ENCODE data around the gene NLE1.
"Not testable (repeated sequence)": the region's sequence is repeated elsewhere in the genome, so short reads cannot be mapped to it uniquely, and the experiment has no call there.

The NLE1 gene

DNA sequence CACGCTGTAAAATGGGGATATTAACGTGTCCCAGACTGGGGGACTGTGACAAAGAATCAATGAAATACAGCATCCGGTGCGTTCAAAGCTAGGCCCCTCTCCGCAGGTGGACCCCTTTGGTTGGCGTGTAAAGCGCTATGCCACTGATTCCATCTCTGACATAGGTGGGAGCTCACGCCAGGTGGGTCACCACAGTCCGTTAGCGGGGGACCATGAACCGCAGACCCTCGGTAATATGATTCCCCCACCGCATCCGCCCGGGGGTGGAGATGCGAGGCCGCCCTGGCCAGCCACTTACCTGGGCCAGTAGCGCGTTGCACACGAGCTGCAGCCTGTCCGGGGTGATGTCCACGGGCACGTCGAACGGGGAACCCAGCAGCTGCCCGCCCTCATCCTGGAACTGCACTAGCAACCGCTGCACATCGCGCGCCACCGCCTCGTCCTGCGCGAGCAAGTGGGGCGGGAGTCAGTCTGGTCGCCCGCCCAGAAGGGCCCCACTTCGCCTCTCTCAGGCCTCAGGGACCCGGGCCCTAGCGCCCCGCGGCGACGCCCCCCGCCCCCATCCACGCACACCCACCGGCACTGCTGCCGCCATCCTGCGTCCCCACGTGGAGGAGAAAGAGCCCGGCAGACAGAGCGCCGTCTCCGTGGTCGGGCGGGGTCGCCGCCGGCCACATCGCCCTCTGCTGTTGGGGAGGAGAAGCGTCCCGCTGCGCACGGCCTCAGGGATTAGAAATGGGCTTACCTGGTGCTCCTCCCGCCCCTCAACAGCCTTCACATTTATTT lies at the start of gene NLE1:
Gene NLE1 (minus strand): TSS at position 623 of the 786 bp plus-strand sequence. CDS start 28 bp downstream, at position 595.
- peak within 1 kb of the TSS; percentile 92 for H3K27ac Mint-ChIP-seq
- peaks cover 50% of the 10 kb centered on the region for H3K36me3 Mint-ChIP-seq (ENCODE audit: low read depth)
- no peaks in the 10 kb centered on the region for H3K9me3 Mint-ChIP-seq
- peak; percentile 95 for DNase-seq
- peaks cover 18% of the 10 kb centered on the region for H3K4me1 Mint-ChIP-seq (ENCODE audit: low read depth)
- peak within 1 kb of the TSS; percentile 90 for H3K4me3 Mint-ChIP-seq
- no peaks in the 10 kb centered on the region for H3K27me3 Mint-ChIP-seq

DNA sequence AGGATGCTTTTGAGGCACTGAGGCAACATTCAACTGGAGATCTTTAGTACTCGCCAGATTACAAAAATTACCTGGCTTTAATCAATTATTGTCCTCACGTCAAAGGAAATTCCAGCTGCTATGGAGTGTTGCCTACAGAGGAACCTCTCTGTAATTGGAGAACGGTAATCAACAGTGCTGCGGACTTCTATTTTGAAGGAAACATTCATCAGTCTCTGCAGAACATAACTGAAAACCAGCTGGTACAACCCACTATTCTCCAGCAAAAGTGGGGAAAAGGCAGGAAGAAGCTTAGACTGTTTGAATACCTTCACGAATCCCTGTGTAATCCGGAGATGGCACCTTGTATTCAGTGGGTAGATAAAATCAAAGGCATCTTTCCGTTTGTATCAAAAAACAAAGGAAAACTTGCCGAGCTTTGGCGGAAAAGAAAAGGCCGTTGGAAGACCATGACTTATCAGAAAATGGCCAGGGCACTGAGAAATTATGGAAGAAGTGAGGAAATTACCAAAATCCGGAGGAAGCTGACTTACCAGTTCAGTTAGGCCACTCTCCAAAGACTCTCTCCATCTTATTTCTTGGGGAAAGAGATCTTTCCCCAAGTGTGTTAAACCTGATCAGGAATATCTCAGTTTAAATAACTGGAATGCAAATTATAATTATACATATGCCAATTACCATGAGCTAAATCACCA lies 49.0 kb upstream of the NLE1 start:
- no peak overlapping the region for H3K27ac Mint-ChIP-seq
- no peaks in the 10 kb centered on the region for H3K36me3 Mint-ChIP-seq (ENCODE audit: low read depth)
- peaks cover 56% of the 10 kb centered on the region for H3K4me1 Mint-ChIP-seq (ENCODE audit: low read depth)
- DNase-seq = no peak
- no peaks in the 10 kb centered on the region for H3K27me3 Mint-ChIP-seq
- peaks cover 4% of the 10 kb centered on the region for H3K9me3 Mint-ChIP-seq
- H3K4me3 Mint-ChIP-seq = no peak overlapping the region

DNA sequence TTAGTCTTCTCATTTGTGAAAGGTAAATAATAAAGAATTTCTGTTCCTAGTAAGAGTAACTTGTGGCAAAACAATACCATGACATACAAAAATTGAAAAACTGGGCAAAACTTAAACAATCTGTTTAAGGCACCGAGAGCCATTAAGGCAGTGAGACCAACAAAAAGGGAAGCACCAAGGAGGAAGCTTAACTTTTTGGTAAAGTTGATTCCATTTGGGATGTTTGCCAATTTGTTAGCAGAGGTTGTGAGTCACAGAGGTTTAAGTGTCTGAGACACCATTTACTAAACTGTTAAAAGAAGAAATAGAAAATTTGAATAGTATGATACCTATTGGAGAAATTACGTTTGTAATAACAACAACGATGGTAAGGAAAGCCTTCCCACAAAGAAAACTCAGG lies 47.2 kb upstream of the NLE1 start:
- Mint-ChIP-seq H3K9me3 (no peaks in the 10 kb centered on the region), H3K27me3 (no peaks in the 10 kb centered on the region), H3K36me3 (ENCODE audit: low read depth) (no peaks in the 10 kb centered on the region), H3K27ac (no peak overlapping the region), H3K4me3 (peak overlapping the region; percentile 46), H3K4me1 (ENCODE audit: low read depth) (peaks cover 68% of the 10 kb centered on the region)
- no peak for DNase-seq

DNA sequence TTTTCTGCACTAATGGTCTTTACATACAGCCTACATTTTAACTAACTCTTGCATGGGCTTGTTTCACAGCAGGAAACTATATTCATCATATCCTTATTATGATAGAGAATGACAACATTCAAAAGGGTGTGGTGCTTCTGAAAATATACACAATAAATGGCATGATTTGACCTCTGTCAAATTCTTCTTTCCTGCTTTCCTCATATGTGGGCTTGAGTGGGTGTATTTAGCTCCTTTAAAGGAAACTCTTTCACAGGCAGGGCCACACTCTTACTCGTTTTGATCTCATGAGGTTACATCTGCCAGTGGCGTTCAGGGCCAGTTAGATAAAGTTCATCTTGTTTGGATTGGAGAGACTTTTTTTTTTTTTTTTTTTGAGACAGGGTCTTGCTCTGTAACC lies 46.0 kb upstream of the NLE1 start:
- H3K4me3 Mint-ChIP-seq = no peak overlapping the region
- no peak for DNase-seq
- no peaks in the 10 kb centered on the region for H3K9me3 Mint-ChIP-seq
- peaks cover 77% of the 10 kb centered on the region for H3K4me1 Mint-ChIP-seq (ENCODE audit: low read depth)
- no peaks in the 10 kb centered on the region for H3K36me3 Mint-ChIP-seq (ENCODE audit: low read depth)
- H3K27ac Mint-ChIP-seq = peak overlapping the region; percentile 59
- H3K27me3 Mint-ChIP-seq = no peaks in the 10 kb centered on the region

DNA sequence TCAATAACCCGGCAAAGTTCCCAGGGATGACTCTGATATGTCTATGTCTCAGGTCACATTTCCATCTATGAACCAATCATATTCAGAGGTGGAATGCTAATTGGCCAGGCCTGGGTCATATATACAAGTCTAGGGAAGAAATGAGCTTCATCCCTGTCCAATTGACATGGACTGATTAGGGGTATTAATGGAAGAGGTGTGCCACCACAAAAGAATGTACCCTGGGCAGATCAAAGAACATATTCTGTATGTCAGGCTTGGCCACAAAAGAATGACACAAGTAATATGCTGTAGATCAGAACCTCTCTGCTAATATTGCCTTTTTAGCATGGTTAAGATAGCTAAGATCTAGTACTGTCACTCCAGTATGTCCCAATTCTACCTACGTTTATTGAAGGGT lies 45.4 kb upstream of the NLE1 start:
- no peak for DNase-seq
- Mint-ChIP-seq H3K4me3 (no peak overlapping the region), H3K36me3 (ENCODE audit: low read depth) (no peaks in the 10 kb centered on the region), H3K27ac (no peak overlapping the region), H3K4me1 (ENCODE audit: low read depth) (peaks cover 76% of the 10 kb centered on the region), H3K27me3 (no peaks in the 10 kb centered on the region), H3K9me3 (no peaks in the 10 kb centered on the region)

DNA sequence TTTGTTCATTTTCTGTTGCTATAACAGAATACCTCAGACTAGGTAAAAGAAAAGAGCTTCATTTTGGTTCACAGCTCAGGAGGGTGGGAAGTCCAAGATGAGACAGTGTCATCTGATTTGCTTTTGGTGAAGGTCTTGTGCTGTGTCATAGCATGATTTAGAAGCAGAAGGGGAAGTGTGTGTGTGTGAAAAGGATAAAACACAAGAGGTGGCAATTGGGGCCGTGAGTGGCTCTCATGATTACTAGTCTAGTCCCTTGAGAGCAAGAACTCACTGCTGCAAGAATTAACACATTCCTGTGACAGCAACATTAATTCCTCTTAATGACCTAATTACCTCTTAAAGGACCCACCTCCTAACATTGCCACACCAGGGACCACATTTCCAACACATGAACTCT lies 43.7 kb upstream of the NLE1 start:
- no peaks in the 10 kb centered on the region for H3K36me3 Mint-ChIP-seq (ENCODE audit: low read depth)
- H3K27me3 Mint-ChIP-seq = no peaks in the 10 kb centered on the region
- H3K27ac Mint-ChIP-seq = no peak overlapping the region
- H3K9me3 Mint-ChIP-seq = no peaks in the 10 kb centered on the region
- no peak overlapping the region for H3K4me3 Mint-ChIP-seq
- DNase-seq = no peak
- peaks cover 67% of the 10 kb centered on the region for H3K4me1 Mint-ChIP-seq (ENCODE audit: low read depth)

DNA sequence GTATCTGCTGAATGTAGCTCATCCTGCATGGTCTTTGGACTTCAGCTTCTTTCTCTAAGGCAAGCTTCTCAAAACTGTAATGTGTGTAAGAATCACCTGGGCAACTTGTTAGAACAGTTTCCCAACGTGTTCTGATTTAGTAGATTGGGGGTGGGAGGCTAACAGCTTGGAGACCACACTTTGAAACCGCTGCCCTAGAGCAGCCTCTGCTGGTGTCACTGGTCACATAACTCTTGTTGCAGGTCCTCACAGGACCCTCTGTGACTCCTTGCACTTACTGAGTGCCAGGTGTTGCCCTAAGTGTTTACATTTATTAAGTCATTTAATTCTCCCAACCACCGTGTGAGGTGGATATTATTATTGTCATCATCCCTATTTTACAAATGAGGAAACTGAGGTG lies 42.2 kb upstream of the NLE1 start:
- H3K27me3 Mint-ChIP-seq = no peaks in the 10 kb centered on the region
- H3K4me3 Mint-ChIP-seq = no peak overlapping the region
- H3K4me1 Mint-ChIP-seq (ENCODE audit: low read depth) = peaks cover 61% of the 10 kb centered on the region
- DNase-seq = no peak
- H3K9me3 Mint-ChIP-seq = no peaks in the 10 kb centered on the region
- no peaks in the 10 kb centered on the region for H3K36me3 Mint-ChIP-seq (ENCODE audit: low read depth)
- no peak overlapping the region for H3K27ac Mint-ChIP-seq

DNA sequence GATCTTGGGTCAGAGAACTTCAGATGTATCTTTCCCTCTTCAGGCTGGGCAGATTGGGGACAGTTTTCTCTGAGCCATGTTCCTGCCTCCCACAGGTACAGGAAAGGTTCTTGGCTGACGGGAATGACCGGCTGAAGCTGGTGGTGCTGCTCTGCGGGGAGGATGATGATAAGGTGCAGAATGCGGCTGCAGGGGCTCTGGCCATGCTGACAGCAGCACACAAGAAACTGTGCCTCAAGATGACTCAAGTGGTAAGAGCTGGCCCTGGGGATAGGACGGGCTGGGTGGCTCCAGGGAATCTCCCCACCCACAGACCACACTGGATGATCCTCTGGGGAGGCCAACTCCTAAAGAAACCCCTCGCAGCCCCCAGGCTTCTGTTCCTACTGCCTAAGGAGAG lies 41.2 kb upstream of the NLE1 start:
- no peaks in the 10 kb centered on the region for H3K36me3 Mint-ChIP-seq (ENCODE audit: low read depth)
- H3K4me3 Mint-ChIP-seq = no peak overlapping the region
- peak overlapping the region; percentile 44 for H3K27ac Mint-ChIP-seq
- H3K27me3 Mint-ChIP-seq = no peaks in the 10 kb centered on the region
- no peaks in the 10 kb centered on the region for H3K9me3 Mint-ChIP-seq
- H3K4me1 Mint-ChIP-seq (ENCODE audit: low read depth) = peaks cover 58% of the 10 kb centered on the region
- no peak for DNase-seq

DNA sequence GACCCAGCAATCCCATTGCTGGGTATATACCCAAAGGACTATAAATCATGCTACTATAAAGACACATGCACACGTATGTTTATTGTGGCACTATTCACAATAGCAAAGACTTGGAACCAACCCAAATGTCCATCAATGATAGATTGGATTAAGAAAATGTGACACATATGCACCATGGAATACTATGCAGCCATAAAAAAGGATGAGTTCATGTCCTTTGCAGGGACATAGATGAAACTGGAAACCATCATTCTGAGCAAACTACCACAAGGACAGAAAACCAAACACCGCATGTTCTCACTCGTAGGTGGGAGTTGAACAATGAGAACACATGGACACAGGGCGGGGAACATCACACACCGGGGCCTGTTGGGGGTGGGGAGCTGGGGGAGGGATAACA lies 37.3 kb upstream of the NLE1 start:
- not testable (repeated sequence) for DNase-seq; H3K36me3 Mint-ChIP-seq (ENCODE audit: low read depth); H3K27ac Mint-ChIP-seq; H3K27me3 Mint-ChIP-seq; H3K9me3 Mint-ChIP-seq; H3K4me3 Mint-ChIP-seq
- peaks cover 63% of the 10 kb centered on the region for H3K4me1 Mint-ChIP-seq (ENCODE audit: low read depth)

DNA sequence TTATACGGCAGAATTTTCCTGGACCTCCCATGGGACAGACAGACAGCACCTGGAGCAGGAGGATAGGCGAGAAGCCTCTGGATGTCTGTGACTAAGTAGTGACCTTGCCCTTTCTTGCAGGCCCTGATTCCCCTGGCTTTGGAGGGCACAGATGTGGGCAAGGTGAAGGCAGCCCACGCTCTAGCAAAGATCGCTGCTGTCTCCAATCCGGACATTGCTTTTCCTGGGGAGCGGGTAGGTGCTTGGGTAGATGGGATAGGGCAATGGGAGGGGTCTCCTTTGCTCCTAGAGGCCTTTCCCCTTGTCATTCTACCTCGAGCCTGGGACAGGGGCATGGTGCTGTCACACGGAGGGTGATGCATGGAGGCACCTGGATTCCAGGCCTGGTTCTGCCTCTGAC lies 34.8 kb upstream of the NLE1 start:
- peak overlapping the region; percentile 81 for H3K27ac Mint-ChIP-seq
- no peak for DNase-seq
- no peak overlapping the region for H3K4me3 Mint-ChIP-seq
- no peaks in the 10 kb centered on the region for H3K9me3 Mint-ChIP-seq
- H3K36me3 Mint-ChIP-seq (ENCODE audit: low read depth) = no peaks in the 10 kb centered on the region
- H3K4me1 Mint-ChIP-seq (ENCODE audit: low read depth) = peaks cover 59% of the 10 kb centered on the region
- no peaks in the 10 kb centered on the region for H3K27me3 Mint-ChIP-seq

DNA sequence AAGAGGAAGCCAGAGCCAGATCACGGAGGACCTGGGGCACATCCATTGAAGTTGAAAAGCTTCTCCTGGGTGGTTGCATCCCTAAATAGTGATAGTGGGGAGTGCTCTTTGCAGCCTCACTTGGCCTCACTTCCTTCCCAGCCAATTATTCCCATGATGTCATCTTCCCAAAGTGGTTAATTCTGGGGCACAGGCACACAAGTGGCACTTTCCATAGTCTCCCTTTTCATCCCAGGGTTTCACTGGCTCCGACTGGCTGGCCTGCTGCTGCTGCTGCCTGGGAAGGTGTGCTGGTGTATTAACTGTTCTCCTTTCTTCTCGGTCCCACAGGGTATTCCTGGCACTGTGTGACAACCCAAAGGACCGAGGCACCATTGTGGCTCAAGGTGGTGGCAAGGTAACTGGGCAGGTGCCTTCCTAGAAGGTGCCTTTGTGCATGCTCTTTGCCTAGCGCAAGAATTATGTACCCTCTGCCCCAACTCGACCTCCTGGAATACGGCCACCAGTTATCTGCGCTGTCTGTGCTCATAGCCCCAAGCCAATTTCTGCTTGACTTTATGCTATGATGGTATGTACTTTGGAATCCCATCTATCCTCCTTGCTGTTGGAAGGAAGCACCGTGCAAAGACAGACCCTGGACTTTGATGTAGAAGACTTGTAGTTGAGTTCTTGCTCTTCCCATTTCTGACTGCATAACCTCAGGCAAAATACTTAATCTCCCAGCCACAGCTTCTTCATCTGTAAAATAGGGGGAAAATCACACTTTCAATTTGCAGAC lies 33.7 kb upstream of the NLE1 start:
- Mint-ChIP-seq H3K27ac (no peak overlapping the region), H3K4me1 (ENCODE audit: low read depth) (peaks cover 67% of the 10 kb centered on the region), H3K36me3 (ENCODE audit: low read depth) (no peaks in the 10 kb centered on the region), H3K9me3 (no peaks in the 10 kb centered on the region), H3K27me3 (no peaks in the 10 kb centered on the region), H3K4me3 (no peak overlapping the region)
- no peak for DNase-seq

DNA sequence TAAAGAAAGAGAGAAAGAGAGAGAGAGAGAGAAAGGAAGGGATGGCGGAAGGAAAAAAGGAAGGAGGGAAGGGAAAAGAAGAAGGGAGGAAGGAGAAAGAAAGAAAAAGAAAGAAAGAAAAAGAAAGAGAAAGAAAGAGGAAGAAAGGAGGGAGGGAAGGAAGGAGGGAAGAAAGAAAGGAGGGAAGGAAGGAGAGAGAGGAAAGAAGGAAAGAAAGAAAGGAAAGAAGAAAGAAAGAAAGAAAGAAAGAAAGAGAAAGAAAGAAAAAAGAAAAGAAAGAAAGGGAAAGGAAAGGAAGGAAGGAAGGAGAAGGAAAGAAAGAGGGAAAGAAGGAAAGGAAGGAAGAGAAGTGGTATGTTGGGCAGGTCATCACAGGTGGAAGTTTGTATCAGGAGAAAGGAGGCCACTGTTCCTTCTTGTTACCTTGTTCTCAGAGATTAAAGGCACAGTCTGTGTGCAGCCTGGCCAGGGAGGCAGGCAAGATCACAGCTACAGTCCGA lies 32.8 kb upstream of the NLE1 start:
- no peak for DNase-seq
- Mint-ChIP-seq H3K9me3 (no peaks in the 10 kb centered on the region), H3K27ac (no peak overlapping the region), H3K36me3 (ENCODE audit: low read depth) (no peaks in the 10 kb centered on the region), H3K4me3 (no peak overlapping the region), H3K27me3 (no peaks in the 10 kb centered on the region), H3K4me1 (ENCODE audit: low read depth) (peaks cover 67% of the 10 kb centered on the region)

DNA sequence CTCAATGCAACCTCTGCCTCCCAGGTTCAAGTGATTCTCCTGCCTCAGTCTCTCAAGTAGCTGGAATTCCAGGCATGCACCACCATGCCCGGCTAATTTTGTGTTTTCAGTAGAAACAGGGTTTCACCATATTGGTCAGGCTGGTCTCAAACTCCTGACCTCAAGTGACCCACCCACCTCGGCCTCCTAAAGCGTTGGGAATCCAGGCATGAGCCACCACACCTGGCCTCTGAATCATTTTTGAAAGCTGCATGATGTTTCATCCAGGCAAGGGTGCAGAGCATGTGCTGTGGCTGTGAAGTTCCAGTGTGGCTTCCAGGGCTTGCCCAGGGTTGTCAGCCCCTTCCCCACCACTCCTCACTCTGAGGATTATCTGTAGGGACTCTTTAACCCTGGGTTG lies 30.2 kb upstream of the NLE1 start:
- not testable (repeated sequence) for DNase-seq; H3K36me3 Mint-ChIP-seq (ENCODE audit: low read depth); H3K4me3 Mint-ChIP-seq; H3K9me3 Mint-ChIP-seq; H3K27me3 Mint-ChIP-seq
- peaks cover 54% of the 10 kb centered on the region for H3K4me1 Mint-ChIP-seq (ENCODE audit: low read depth)
- H3K27ac Mint-ChIP-seq = peak overlapping the region; percentile 40

DNA sequence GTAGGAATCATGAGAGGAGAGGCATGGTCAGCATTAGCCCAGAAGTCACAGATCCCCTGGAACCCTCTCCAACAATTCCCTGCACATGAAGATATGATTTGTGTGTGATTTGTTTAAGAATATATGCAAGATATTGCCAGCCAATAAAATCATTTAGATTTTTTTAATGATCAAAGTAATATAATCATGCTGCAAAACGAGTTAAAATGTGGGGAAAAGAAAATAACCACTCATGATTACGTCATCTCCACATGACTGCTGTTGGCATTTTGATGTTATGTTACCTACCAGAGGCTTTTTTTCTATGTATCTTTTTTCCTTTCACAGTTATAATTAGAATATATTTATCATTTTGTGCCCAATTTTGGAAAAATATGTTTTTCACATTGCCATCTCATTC lies 29.7 kb upstream of the NLE1 start:
- no peaks in the 10 kb centered on the region for H3K36me3 Mint-ChIP-seq (ENCODE audit: low read depth)
- peak overlapping the region; percentile 71 for H3K27ac Mint-ChIP-seq
- no peaks in the 10 kb centered on the region for H3K9me3 Mint-ChIP-seq
- H3K4me1 Mint-ChIP-seq (ENCODE audit: low read depth) = peaks cover 49% of the 10 kb centered on the region
- H3K27me3 Mint-ChIP-seq = no peaks in the 10 kb centered on the region
- peak overlapping the region; percentile 8 for H3K4me3 Mint-ChIP-seq
- no peak for DNase-seq

All from activated T-cell treated with anti-CD3 and anti-CD28 coated beads, Interleukin-2, amount 50 U/mL, for 24 hours (primary cell).